GM04504 (cell line): ENCODE results near the gene GANC.
A peak's percentile ranks its signal among the peaks of the same experiment; 100 is the strongest.
"Not testable (repeated sequence)": the region's sequence is repeated elsewhere in the genome, so short reads cannot be mapped to it uniquely, and the experiment has no call there.

Source experiments
- DNase-seq: peaks from one replicate; pipeline ENCODE4 v3.0.0-alpha.2; 2012; ENCODE audit warnings: low read depth

The GANC gene

GRCh38 chr15:42272939-42273899 is at the start of gene GANC, which contains the start of gene TMEM87A:
GANC (plus strand) TSS chr15:42273201; CDS start chr15:42274482, 1,281 bp downstream.
TMEM87A (minus strand) TSS chr15:42273433; CDS start chr15:42273398, 35 bp downstream.
- peak; percentile 98 for DNase-seq

GRCh38 chr15:42226648-42227047 is 46.4 kb upstream of the GANC start:
- DNase-seq, result no peak

GRCh38 chr15:42228036-42228435 is 45.0 kb upstream of the GANC start:
- no peak for DNase-seq

- DNase-seq, result not testable (repeated sequence)
Observed at GRCh38 chr15:42228981-42229380, 44.0 kb upstream of the GANC start.

GRCh38 chr15:42231088-42231487 is 41.9 kb upstream of the GANC start:
- DNase-seq, result no peak

GRCh38 chr15:42232606-42233005 is 40.4 kb upstream of the GANC start:
- DNase-seq, result no peak

- no peak for DNase-seq
Observed at GRCh38 chr15:42233107-42233506, 39.9 kb upstream of the GANC start.

GRCh38 chr15:42239528-42240182 is 33.3 kb upstream of the GANC start:
- no peak for DNase-seq

- DNase-seq, result no peak
Observed at GRCh38 chr15:42240823-42241222, 32.2 kb upstream of the GANC start.

- DNase-seq, result no peak
Observed at GRCh38 chr15:42253300-42253699, 19.7 kb upstream of the GANC start.

- no peak for DNase-seq
Observed at GRCh38 chr15:42264795-42265194, 8.2 kb upstream of the GANC start.

- no peak for DNase-seq
Observed at GRCh38 chr15:42267286-42267685, 5.7 kb upstream of the GANC start.

- DNase-seq, result no peak
Observed at GRCh38 chr15:42270551-42270950, 2.5 kb upstream of the GANC start.

- DNase-seq, result no peak
Observed at GRCh38 chr15:42270996-42271395, 2.0 kb upstream of the GANC start.

GRCh38 chr15:42273900-42274701 is 1.1 kb downstream of the GANC start:
- peak; percentile 77 for DNase-seq

- DNase-seq, result no peak
Observed at GRCh38 chr15:42274702-42274989, 1.6 kb downstream of the GANC start.

GRCh38 chr15:42275780-42276391 is 2.9 kb downstream of the GANC start:
- DNase-seq, result no peak

- no peak for DNase-seq
Observed at GRCh38 chr15:42276762-42277161, 3.8 kb downstream of the GANC start.

GRCh38 chr15:42279234-42279723 is 6.3 kb downstream of the GANC start:
- DNase-seq, result no peak

- no peak for DNase-seq
Observed at GRCh38 chr15:42282344-42282743, 9.3 kb downstream of the GANC start.

GRCh38 chr15:42282926-42283325 is 9.9 kb downstream of the GANC start:
- DNase-seq, result no peak

GRCh38 chr15:42283671-42284070 is 10.7 kb downstream of the GANC start:
- no peak for DNase-seq
